ENCODE measurements around the gene MYOF. TPM values are rescaled to one million over a fixed set of nuclear protein-coding genes. Genes with fewer than 3 reads are reported as not detected.
"Not testable (repeated sequence)": the region's sequence is repeated elsewhere in the genome, so short reads cannot be mapped to it uniquely, and the experiment has no call there.

MYOF gene
- polyA plus RNA-seq, 4 donors: 28.4 to 33.5 (median 32.9) TPM

DNA sequence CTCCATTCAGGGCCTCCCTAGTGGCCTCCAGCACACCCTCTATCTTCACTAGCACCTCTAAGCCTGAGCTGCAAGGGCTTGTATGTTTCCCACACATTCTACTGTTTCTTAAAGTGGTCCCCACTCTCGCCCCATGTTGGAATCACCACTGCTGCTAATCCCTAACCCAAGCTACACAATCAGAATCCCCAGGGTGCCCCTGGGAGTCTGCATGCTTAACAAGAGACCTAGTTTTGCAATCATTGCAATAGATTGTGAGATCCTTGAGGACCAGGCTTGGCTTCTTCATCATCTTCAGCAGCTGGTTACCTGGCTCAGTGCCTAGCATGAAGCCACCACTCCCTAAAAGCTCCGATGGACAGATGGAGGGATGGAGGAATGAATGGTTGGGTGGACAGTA, 113.9 kb downstream of the MYOF start:
- DNase-seq (ENCODE audit: low read depth in 4 of 4, low spot score in 2 of 4): no peak

DNA sequence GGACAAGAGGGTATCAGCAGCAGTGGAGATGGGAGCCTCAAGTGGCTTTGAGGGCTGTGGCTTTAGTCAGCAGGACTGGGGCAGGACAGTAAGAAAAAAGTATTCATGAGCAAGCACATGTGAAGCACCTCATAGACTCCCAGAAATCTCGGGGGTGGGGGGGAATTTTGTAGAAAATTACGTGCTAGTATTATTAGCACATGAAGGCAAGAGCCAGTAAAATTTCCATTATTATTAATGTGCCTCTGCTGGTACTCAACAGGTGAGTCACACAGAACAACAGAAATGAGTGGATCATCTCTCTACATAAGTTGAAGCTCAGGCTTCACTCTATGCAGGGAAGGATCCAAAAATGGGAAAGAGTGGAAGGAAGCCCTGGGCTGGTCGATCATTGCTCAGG, 114.5 kb downstream of the MYOF start:
- DNase-seq (ENCODE audit: low read depth in 4 of 4, low spot score in 2 of 4): no peak

- no peak for DNase-seq (ENCODE audit: low read depth in 4 of 4, low spot score in 2 of 4)
Observed at GRCh38 chr10:93364966-93365365, 117.2 kb downstream of the MYOF start.

DNA sequence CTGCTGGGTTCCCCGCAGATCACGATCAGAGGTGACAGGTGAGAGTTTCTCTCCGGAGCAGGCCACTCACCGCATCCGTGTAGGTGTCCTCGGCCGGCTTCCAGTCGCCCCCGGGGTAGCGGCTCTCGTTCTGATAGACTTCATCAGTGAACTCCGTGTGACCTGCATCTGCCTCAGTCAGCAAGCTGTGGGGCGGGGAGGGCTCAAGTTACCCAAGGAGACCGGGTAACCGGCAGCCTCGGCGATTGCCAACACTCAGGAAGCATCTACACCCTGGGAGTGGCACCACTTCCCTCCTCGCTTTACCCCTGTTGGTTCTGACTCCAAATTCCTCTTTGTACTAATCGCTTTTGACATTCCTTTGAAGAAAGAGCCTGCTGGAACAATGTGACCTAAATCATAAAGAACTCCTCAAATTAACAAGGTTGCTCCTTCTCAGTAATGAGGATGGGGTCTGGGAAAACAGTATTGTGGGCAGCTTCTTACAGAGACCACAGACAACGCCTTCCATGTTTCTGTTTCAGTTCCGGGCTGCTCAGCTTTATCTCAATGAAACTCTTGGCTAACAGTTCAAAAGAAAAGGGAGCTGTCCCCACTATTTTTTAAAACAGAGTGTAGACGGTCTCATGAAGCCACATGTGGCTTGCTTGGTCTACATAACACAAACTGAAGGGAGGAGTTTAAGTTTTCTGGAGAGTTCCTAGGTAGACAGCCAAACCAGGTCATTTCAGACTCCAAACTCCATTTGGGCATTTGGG, 118.1 kb downstream of the MYOF start:
- no peak for DNase-seq (ENCODE audit: low read depth in 4 of 4, low spot score in 2 of 4)

DNA sequence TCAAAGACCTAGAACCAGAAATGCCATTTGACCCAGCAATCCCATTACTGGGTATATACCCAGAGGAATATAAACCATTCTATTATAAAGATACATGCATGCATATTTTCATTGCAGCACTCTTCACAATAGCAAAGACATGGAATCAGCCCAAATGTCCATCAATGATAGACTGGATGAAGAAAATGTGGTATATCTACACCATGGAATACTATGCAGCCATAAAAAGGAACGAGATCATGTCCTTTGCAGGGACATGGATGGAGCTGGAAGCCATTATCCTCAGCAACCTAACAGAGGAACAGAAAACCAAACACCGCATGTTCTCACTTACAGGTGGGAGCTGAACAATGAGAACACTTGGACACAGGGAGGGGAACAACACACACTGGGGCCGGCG, 123.7 kb downstream of the MYOF start:
- DNase-seq (ENCODE audit: low read depth in 4 of 4, low spot score in 2 of 4): not testable (repeated sequence)

DNA sequence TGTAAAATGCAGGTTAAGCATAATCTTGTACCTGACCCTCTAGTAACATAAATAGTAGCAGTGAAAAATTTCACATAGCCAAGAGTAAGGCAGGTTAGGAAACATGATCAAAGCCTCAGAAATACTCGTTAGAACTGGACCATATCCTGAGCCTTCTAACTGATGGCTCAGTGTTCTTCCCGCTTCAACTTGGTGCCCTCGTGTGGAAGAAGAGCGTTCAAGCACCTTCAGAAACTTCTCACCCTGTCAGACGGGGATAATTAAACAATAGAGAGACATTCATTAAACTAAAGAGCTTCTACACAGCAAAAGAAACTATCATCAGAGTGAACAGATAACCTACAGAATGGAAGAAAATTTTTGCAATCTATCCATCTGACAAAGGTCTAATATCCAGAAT, 124.5 kb downstream of the MYOF start:
- no peak for DNase-seq (ENCODE audit: low read depth in 4 of 4, low spot score in 2 of 4)

GRCh38 chr10:93356516-93356915, 125.6 kb downstream of the MYOF start:
- DNase-seq (ENCODE audit: low read depth in 4 of 4, low spot score in 2 of 4): no peak

GRCh38 chr10:93352638-93353383, 129.3 kb downstream of the MYOF start:
- DNase-seq (ENCODE audit: low read depth in 4 of 4, low spot score in 2 of 4): peak in 2 of 4 donors; percentile 28 to 56

GRCh38 chr10:93346694-93347093, 135.4 kb downstream of the MYOF start:
- no peak for DNase-seq (ENCODE audit: low read depth in 4 of 4, low spot score in 2 of 4)

- no peak for DNase-seq (ENCODE audit: low read depth in 4 of 4, low spot score in 2 of 4)
Observed at GRCh38 chr10:93346108-93346507, 136.0 kb downstream of the MYOF start.

- no peak for DNase-seq (ENCODE audit: low read depth in 4 of 4, low spot score in 2 of 4)
Observed at GRCh38 chr10:93344691-93345090, 137.4 kb downstream of the MYOF start.

- no peak for DNase-seq (ENCODE audit: low read depth in 4 of 4, low spot score in 2 of 4)
Observed at GRCh38 chr10:93342921-93343320, 139.2 kb downstream of the MYOF start.

- DNase-seq (ENCODE audit: low read depth in 4 of 4, low spot score in 2 of 4): no peak
Observed at GRCh38 chr10:93342366-93342765, 139.8 kb downstream of the MYOF start.

DNA sequence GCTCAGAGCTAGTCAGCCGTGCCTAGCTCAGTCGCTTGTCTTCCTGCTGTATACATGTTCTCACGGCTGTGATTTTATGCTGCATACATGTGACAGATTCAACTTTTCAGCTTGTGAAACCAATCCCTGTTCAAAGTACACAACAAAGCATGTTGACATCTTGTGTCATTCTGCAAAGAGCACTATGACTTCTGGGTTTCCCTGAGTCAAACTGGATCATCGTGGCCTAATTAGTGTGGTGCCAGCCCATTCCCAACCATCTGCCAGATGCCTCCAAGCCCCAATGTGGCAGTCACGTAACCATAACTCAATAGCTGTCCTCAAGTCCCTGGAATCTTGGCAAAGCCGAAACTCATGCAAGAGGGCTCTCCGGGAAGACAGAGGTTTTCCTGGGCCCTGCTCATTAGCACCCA, 144.8 kb downstream of the MYOF start:
- no peak for DNase-seq (ENCODE audit: low read depth in 4 of 4, low spot score in 2 of 4)

DNA sequence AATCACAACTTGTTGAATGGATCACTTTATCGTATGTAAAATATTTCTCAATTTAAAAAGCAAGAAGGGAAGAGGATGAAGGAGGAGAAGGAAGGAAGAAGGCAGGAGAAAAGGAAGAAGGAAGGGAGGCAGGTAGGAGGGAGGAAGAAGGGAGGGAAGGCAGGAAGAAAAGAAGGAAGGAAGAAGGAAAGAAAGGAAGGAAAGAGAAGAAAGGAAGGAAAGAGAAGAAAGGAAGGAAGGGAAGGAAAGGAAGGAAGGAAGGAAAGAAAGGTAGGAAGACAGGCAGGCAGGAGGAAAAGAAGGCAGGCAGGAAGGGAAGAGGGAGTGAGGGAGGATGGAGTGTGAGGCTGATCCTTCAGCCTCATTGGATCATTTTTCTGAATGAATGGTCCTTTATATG, 145.5 kb downstream of the MYOF start:
- DNase-seq (ENCODE audit: low read depth in 4 of 4, low spot score in 2 of 4): no peak

- no peak for DNase-seq (ENCODE audit: low read depth in 4 of 4, low spot score in 2 of 4)
Observed at GRCh38 chr10:93336110-93336509, 146.0 kb downstream of the MYOF start.

DNA sequence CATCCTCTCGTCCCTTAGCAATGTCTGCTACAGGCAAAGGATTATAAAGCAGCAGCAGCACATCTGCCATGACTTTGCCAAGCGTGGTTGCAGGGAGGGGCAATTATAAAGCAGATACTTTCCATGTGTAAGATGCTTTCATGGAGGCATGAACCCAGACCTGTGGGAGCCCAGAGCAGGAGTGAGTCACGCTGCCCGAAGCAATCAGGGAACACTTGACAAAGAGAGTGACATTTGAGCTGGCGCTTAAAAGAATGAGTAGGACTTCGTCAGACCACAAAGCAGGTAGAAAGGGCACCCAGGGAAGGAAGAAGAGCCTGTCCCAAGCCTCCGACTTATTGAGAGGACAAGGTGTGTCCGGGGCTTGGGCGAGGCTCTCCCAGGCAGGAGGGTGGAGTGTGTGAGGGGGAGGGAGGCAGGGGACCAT, 147.2 kb downstream of the MYOF start:
- no peak for DNase-seq (ENCODE audit: low read depth in 4 of 4, low spot score in 2 of 4)

- DNase-seq (ENCODE audit: low read depth in 4 of 4, low spot score in 2 of 4): no peak
Observed at GRCh38 chr10:93334181-93334580, 148.0 kb downstream of the MYOF start.

- DNase-seq (ENCODE audit: low read depth in 4 of 4, low spot score in 2 of 4): no peak
Observed at GRCh38 chr10:93333278-93333978, 148.7 kb downstream of the MYOF start.

DNA sequence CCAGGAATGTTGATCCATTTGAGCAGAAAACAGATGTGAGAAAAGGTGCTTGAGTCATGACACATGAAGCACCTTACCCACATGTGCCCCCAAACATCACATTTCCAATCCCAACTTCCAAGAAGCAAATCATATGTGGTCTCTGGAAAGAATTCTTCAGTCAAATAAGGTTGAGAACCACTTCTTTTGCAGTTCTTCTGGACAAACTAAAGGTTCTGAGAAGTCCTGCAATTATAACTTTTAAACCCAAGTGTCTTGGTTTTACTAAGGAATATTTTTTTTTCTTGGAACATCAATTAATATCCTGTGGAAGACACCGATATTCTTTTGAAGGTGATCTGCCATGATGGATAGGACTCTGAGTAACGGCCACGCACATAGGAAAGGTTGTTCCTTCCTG, 151.3 kb downstream of the MYOF start:
- DNase-seq (ENCODE audit: low read depth in 4 of 4, low spot score in 2 of 4): no peak

- DNase-seq (ENCODE audit: low read depth in 4 of 4, low spot score in 2 of 4): peak in 3 of 4 donors; percentile 24 to 28 (median 28)
Observed at GRCh38 chr10:93319896-93320295, 162.2 kb downstream of the MYOF start.

All from left renal cortex interstitium (tissue), 4 donors.